HepG2 (cell line): ENCODE results near the gene B4GALT5. TPM values are rescaled to one million over a fixed set of nuclear protein-coding genes. Genes with fewer than 3 reads are reported as not detected.
A peak's percentile ranks its signal among the peaks of the same experiment; 100 is the strongest.

Experiments used
- ATAC-seq: fragments of 200-7000 bp; cut with Tn5 transposase; 3 replicates; pipeline ENCODE4 v1.9.1; 2020; ENCODE audit warnings: mild to moderate bottlenecking, moderate library complexity
- BruUV-seq: library from RNA; stranded (reverse); fragments of 400-500 nt; replicated peaks from 2 replicates; lab custom pipeline; 2021; lab: Mats Ljungman, UMichigan
- CTCF ChIA-PET: fragments of 300-600 bp; formaldehyde crosslinking; extraction: SDS; loops from one replicate; lab custom pipeline; 2021; ENCODE audit warnings: low total read pairs, inconsistent platforms, low intra/inter-chr PET ratio; lab: Yijun Ruan, JAX
- POLR2A ChIA-PET: fragments of 350-600 bp; sonication (Branson Sonifier 250); formaldehyde crosslinking; loops from one replicate; lab custom pipeline; 2020; ENCODE audit warnings: antibody characterized with exemption, inconsistent platforms; lab: Yijun Ruan, JAX
- DNase-seq: peaks from one replicate; pipeline ENCODE4 v3.0.0-alpha.2; 2015; ENCODE audit warnings: low spot score
- FAIRE-seq: peaks from 3 replicates; lab custom pipeline; 2011; peaks lifted over from hg19 to GRCh38; lab: Jason Lieb, UNC
- H2AFZ ChIP-seq: one replicate; pipeline ENCODE4 v1.6.1; 2011; ENCODE audit warnings: low read length, inconsistent platforms
- H3K27ac ChIP-seq: fragments of 300-600 bp; 3 replicates; pipeline ENCODE4 v1.8.0; 2011; ENCODE audit warnings: mixed run types, mild to moderate bottlenecking, mixed read lengths, low read length, inconsistent platforms; ENCODE audit not compliant: insufficient read depth; ENCODE audit errors: extremely low read length
- H3K27me3 ChIP-seq, 2 experiments: fragments of 200-600 bp in 1 of 2; 2 replicates in 1 of 2; 3 replicates in 1 of 2; pipeline versions ENCODE4 v1.6.0 to v1.8.0; 2011; ENCODE audit warnings: low read length in 2 of 2, mild to moderate bottlenecking in 2 of 2, moderate library complexity in 2 of 2, inconsistent platforms in 1 of 2; ENCODE audit not compliant: insufficient read depth in 2 of 2, control insufficient read depth in 1 of 2
- H3K36me3 ChIP-seq, 2 experiments: fragments of 200-600 bp in 1 of 2; replicated peaks in 1 of 2; 2 replicates in 1 of 2; 3 replicates in 1 of 2; pipeline versions ENCODE4 v1.5.1 to v1.8.0; 2011; ENCODE audit warnings: low read length in 2 of 2, inconsistent platforms in 1 of 2; ENCODE audit not compliant: insufficient read depth in 2 of 2, control insufficient read depth in 1 of 2
- H3K4me1 ChIP-seq: 2 replicates; pipeline ENCODE4 v1.5.1; 2012; ENCODE audit warnings: low read length, inconsistent platforms; ENCODE audit not compliant: insufficient read depth
- H3K4me2 ChIP-seq: 2 replicates; pipeline ENCODE4 v1.6.0; 2011; ENCODE audit warnings: low read depth, low read length, inconsistent platforms
- H3K4me3 ChIP-seq, 3 experiments: fragments of 200-600 bp in 1 of 3; sonication (generic), shearing (Covaris generic) in 1 of 3; replicated peaks in 1 of 3; 2 replicates each; pipeline ENCODE4 v1.5.1; 2011 to 2016; ENCODE audit warnings: low read length in 3 of 3, inconsistent platforms in 2 of 3, low read depth in 2 of 3, mild to moderate bottlenecking in 2 of 3, control low read depth in 1 of 3, mixed read lengths in 1 of 3; ENCODE audit not compliant: insufficient read depth in 1 of 3
- H3K79me2 ChIP-seq: one replicate; pipeline ENCODE4 v1.6.1; 2011; ENCODE audit warnings: low read length, inconsistent platforms; ENCODE audit not compliant: insufficient read depth
- H3K9ac ChIP-seq: 2 replicates; pipeline ENCODE4 v1.6.0; 2011; ENCODE audit warnings: mild to moderate bottlenecking, low read depth, low read length, inconsistent platforms; ENCODE audit not compliant: insufficient read depth
- H3K9me3 ChIP-seq: 2 replicates; pipeline ENCODE4 v1.5.1; 2012; ENCODE audit warnings: mild to moderate bottlenecking, low read length
- H4K20me1 ChIP-seq: 2 replicates; pipeline ENCODE4 v1.6.0; 2011; ENCODE audit warnings: inconsistent platforms, mild to moderate bottlenecking, low read length, moderate library complexity; ENCODE audit not compliant: insufficient read depth
- MATR3 ChIP-seq: sonication (generic); formaldehyde crosslinking; IDR thresholded peaks from 2 replicates; pipeline ENCODE4 v1.4.0; 2020; ENCODE audit warnings: missing genetic modification reagents
- POGZ ChIP-seq: sonication (generic); formaldehyde crosslinking; IDR thresholded peaks from 2 replicates; pipeline ENCODE4 v1.4.0; 2020; ENCODE audit warnings: mild to moderate bottlenecking, missing genetic modification reagents
- RBM22 ChIP-seq: fragments of 200-400 bp; formaldehyde crosslinking; optimal IDR thresholded peaks from 2 replicates; pipeline ENCODE3; 2017; ENCODE audit warnings: mild to moderate bottlenecking, low read length, moderate library complexity
- THAP8 ChIP-seq: sonication (generic); formaldehyde crosslinking; IDR thresholded peaks from 2 replicates; pipeline ENCODE4 v1.5.1; 2020; ENCODE audit warnings: missing genetic modification reagents, mild to moderate bottlenecking, borderline replicate concordance
- ZNF652 ChIP-seq: IDR thresholded peaks from 2 replicates; pipeline ENCODE4 v1.6.1; 2016; ENCODE audit warnings: low read depth, borderline replicate concordance
- WGBS: methylation state at CpG from one replicate; pipeline ENCODE4 v1.1.6; 2017; ENCODE audit warnings: low lambda C conversion rate; 5-methylcytosine and 5-hydroxymethylcytosine counted together
- in situ Hi-C: cut with HindIII; loops from 2 replicates; pipeline ENCODE4 v1.10.0; 2017; ENCODE audit warnings: low pct_unique_long_range_greater_than_20kb; ENCODE audit not compliant: extremely low pct_ligation_motif_present
- intact Hi-C: fragments of 100-400 bp; cut with micrococcal nuclease; formaldehyde crosslinking; loops from one replicate; pipeline ENCODE4 v1.10.0; 2022; ENCODE audit not compliant: unreplicated experiment
- polyA plus RNA-seq, 8 experiments: library from polyadenylated mRNA; depleted of rRNA in 3 of 8; stranded (reverse) in 7 of 8; unstranded in 1 of 8; fragments of >200 nt; fragmentation: Illumina TruSeq in 4 of 8; extraction: Trizol in 4 of 8; gene quantifications; 2 replicates each; pipeline versions ENCODE4 v1.2.1 to v1.2.3, GENCODE V29; 2011 to 2016; ENCODE audit warnings: low read depth in 4 of 8, missing spikeins in 1 of 8, mixed read lengths in 1 of 8; ENCODE audit not compliant: insufficient read depth in 1 of 8
- total RNA-seq, 5 experiments: library from RNA; depleted of rRNA; stranded (reverse); fragments of >200 nt; fragmentation: Illumina TruSeq; extraction: Trizol; gene quantifications; 2 replicates each; pipeline ENCODE4 v1.2.3, GENCODE V29; 2016; ENCODE audit warnings: low read depth in 1 of 5
- TF ChIP-seq, protein P1 (sequence below): sonication (generic); formaldehyde crosslinking; IDR thresholded peaks from 2 replicates; pipeline ENCODE4 v1.8.1; 2022; ENCODE audit warnings: mild to moderate bottlenecking, missing genetic modification reagents

Gene B4GALT5
- total and polyA plus RNA-seq, 2 of the 13 experiments (the other 11 are each of a cell fraction or from before 2014, with no cell fraction given), result 27.3 to 30.9 TPM

DNA sequence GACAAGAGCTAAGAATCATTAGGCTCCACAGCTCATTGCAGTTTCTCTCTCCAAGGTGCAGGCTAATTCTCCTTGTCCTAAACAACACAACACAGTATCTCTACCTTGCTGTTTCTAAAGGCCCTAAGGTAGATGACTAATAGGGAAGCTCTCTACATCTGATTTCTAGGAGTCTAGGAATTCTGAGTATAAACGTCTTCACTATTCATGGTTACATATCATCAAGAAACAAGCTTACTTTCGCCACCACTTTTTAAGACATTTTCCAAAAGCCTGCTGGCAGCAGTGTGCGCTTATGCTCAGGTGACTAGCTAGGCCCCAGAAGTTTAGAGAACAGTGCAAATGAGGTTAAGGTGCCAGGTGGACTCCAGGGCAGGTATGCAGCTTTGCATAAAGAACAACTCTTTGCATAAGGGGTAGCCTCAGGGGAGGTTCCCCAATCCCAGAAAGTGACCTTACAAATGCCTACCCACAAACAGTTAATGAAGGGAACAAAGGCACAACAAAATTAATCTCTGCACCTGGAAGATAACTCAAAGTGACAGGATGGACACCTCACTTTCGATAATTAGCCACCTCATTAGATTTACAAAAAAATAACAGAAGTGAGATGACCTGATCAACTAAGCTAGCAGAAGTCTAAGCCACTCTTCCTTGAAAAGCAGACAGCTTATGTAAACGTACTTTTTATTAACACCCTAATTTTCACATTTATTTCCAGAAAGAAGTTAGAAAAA is 20.1 kb downstream of the B4GALT5 start:
- H3K36me3 ChIP-seq, result no peaks in the 10 kb centered on the region

More for the DNA sequence above, 20.1 kb downstream of the B4GALT5 start:
- no peak overlapping the region for H3K9ac ChIP-seq
- H3K27me3 ChIP-seq, result no peaks in the 10 kb centered on the region
- ATAC-seq (no peak), FAIRE-seq (no peak)
- no peaks in the 10 kb centered on the region for H3K9me3 ChIP-seq
- H3K27ac ChIP-seq, result peak overlapping the region; percentile 7
- no peak overlapping the region for H3K4me3 ChIP-seq
- peaks cover 20% of the 10 kb centered on the region for H4K20me1 ChIP-seq
- POLR2A ChIA-PET, result interaction anchor here (1.0 to 3.5 kb wide), 2 partner anchors 13 to 18 kb away, joined by 3 to 35 read pairs; no protein-coding TSS in a partner anchor
- intact Hi-C loops, result no loop called here
- no peak overlapping the region for H3K4me2 ChIP-seq
- no TSS peak for BruUV-seq
- TF ChIP-seq, protein P1, sequence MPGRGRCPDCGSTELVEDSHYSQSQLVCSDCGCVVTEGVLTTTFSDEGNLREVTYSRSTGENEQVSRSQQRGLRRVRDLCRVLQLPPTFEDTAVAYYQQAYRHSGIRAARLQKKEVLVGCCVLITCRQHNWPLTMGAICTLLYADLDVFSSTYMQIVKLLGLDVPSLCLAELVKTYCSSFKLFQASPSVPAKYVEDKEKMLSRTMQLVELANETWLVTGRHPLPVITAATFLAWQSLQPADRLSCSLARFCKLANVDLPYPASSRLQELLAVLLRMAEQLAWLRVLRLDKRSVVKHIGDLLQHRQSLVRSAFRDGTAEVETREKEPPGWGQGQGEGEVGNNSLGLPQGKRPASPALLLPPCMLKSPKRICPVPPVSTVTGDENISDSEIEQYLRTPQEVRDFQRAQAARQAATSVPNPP (CRISPR knock-in tag), result no peak
- TF ChIP-seq RBM22, result peak; percentile 54
- no peak for TF ChIP-seq MATR3 (CRISPR knock-in tag)
- 0 out of 2 replicates have a peak, but pooled peaks have one; percentile 5 for TF ChIP-seq POGZ (CRISPR knock-in tag)
- 0 out of 2 replicates have a peak, but pooled peaks have one; percentile 8 for TF ChIP-seq ZNF652 (CRISPR knock-in tag)
- no peak for TF ChIP-seq THAP8
- TF ChIP-seq, all 625 proteins: peak for 3
- Histone ChIP-seq H2AFZ (no peak overlapping the region), H3K79me2 (peaks cover 99% of the 10 kb centered on the region), H3K4me1 (peaks cover 97% of the 10 kb centered on the region)
- in situ Hi-C loops, result no loop called here
- DNase-seq, result no peak
- 90% methylated on average over 5 of the region's 5 CpGs for WGBS
- CTCF ChIA-PET, result interaction anchor here (1.2 kb wide), 1 partner anchor 82 kb away, joined by 4 read pairs; no protein-coding TSS in a partner anchor
